Lung (tissue), 12 donors: ENCODE results near the gene CDH4. TPM values are rescaled to one million over a fixed set of nuclear protein-coding genes. Genes with fewer than 3 reads are reported as not detected.

Experiments used
- ATAC-seq: fragments of 200-7000 bp; cut with Tn5 transposase; one replicate; pipeline ENCODE4 v1.9.1; 2020; ENCODE audit warnings: moderate number of reproducible peaks; ENCODE audit not compliant: insufficient read depth, low FRiP score
- DNase-seq, 3 donors: peaks; one replicate each; pipeline ENCODE4 v3.0.0-alpha.2; 2013 to 2017
- H3K27ac ChIP-seq, 2 donors: one replicate each; pipeline ENCODE4 v1.5.1; 2013; ENCODE audit warnings: mild to moderate bottlenecking in 2 of 2, moderate library complexity in 2 of 2, control low read depth in 1 of 2, inconsistent platforms in 1 of 2, low read depth in 1 of 2, low read length in 1 of 2
- H3K27me3 ChIP-seq, 3 donors: one replicate each; pipeline ENCODE4 v1.5.1; 2013; ENCODE audit warnings: low read length in 2 of 3; ENCODE audit not compliant: control insufficient read depth in 3 of 3, insufficient read depth in 3 of 3
- H3K36me3 ChIP-seq, 4 donors: one replicate each; pipeline ENCODE4 v1.5.1; 2013; ENCODE audit warnings: low read length in 4 of 4, mild to moderate bottlenecking in 1 of 4, moderate library complexity in 1 of 4; ENCODE audit not compliant: control insufficient read depth in 4 of 4, insufficient read depth in 4 of 4
- H3K4me1 ChIP-seq, 5 donors: one replicate each; pipeline ENCODE4 v1.5.1; 2013; ENCODE audit warnings: low read length in 5 of 5, mild to moderate bottlenecking in 2 of 5, moderate library complexity in 1 of 5; ENCODE audit not compliant: control insufficient read depth in 5 of 5, insufficient read depth in 5 of 5
- H3K4me3 ChIP-seq: one replicate; pipeline ENCODE4 v1.5.1; 2013; ENCODE audit warnings: mild to moderate bottlenecking, control low read depth, moderate library complexity
- H3K9ac ChIP-seq, 2 donors: one replicate each; pipeline ENCODE4 v1.5.1; 2013; ENCODE audit warnings: low read length in 2 of 2, control low read depth in 1 of 2; ENCODE audit not compliant: insufficient read depth in 1 of 2
- H3K9me3 ChIP-seq, 4 donors: one replicate each; pipeline ENCODE4 v1.5.1; 2013; ENCODE audit warnings: low read length in 3 of 4, mild to moderate bottlenecking in 1 of 4, moderate library complexity in 1 of 4; ENCODE audit not compliant: control insufficient read depth in 4 of 4, insufficient read depth in 3 of 4
- CTCF ChIP-seq: IDR thresholded peaks from 2 replicates; pipeline ENCODE4 v1.5.1; 2012; ENCODE audit warnings: mild to moderate bottlenecking; ENCODE audit errors: control extremely low read depth, extremely low read depth
- WGBS, 2 donors: extraction: QIAGEN DNeasy Blood & Tissue Kit; methylation state at CpG; one replicate each; pipeline ENCODE4 v1.1.7; 2013; 5-methylcytosine and 5-hydroxymethylcytosine counted together
- polyA plus RNA-seq, 2 donors: library from polyadenylated mRNA; stranded (reverse); fragments of 200-250 nt; gene quantifications; one replicate each; pipeline ENCODE4 v1.2.1, GENCODE V29; 2013
- total RNA-seq, 2 donors: library from RNA; depleted of rRNA in 1 of 2; stranded (reverse); fragments of >200 nt in 1 of 2; gene quantifications; one replicate each; pipeline ENCODE4 v1.2.1, GENCODE V29; 2014 to 2021
- donor health status: control.
- donor health status: control.
- donor health status: Bipolar disorder and iron deficiency.
- donor health status: healthy.
- donor health status: DM: yes; HTN: yes; CAD: no.

CDH4 gene
- total and polyA plus RNA-seq, 4 donors, result 0.10 to 2.1 (median 0.34) TPM

- 82 to 90% methylated on average over 26 of the region's 26 CpGs for WGBS, 2 donors
- no peak for DNase-seq
Observed at GRCh38 chr20:61839912-61840778, 588.1 kb downstream of the CDH4 start.

GRCh38 chr20:61840779-61841455 lies 588.9 kb downstream of the CDH4 start:
- DNase-seq (no peak), ATAC-seq (no peak)
- no peaks in the 10 kb centered on the region for H3K4me1 ChIP-seq
- no peak overlapping the region for H3K27ac ChIP-seq
- H3K27me3 ChIP-seq, result peaks cover 0 to 4% (median 2%) of the 10 kb centered on the region in 3 donors
- no peak overlapping the region for H3K9ac ChIP-seq
- 88 to 92% methylated on average over 26 of the region's 26 CpGs for WGBS, 2 donors
- no peak overlapping the region for H3K4me3 ChIP-seq
- peaks cover 0 to 3% (median under 1%) of the 10 kb centered on the region in 4 donors for H3K9me3 ChIP-seq
- TF ChIP-seq CTCF, result no peak
- peaks cover 0 to 2% (median 0%) of the 10 kb centered on the region in 4 donors for H3K36me3 ChIP-seq

More at GRCh38 chr20:61839912-61840778, 588.1 kb downstream of the CDH4 start:
- Histone ChIP-seq H3K27me3 (peaks cover 0 to 4% (median 2%) of the 10 kb centered on the region in 3 donors), H3K27ac (no peak overlapping the region), H3K36me3 (peaks cover 0 to 2% (median 0%) of the 10 kb centered on the region in 4 donors), H3K4me1 (peaks cover 0 to 1% (median 0%) of the 10 kb centered on the region in 5 donors), H3K4me3 (no peak overlapping the region), H3K9me3 (peaks cover 0 to 2% (median 0%) of the 10 kb centered on the region in 4 donors), H3K9ac (no peak overlapping the region)
- ATAC-seq, result no peak
- no peak for TF ChIP-seq CTCF

- TF ChIP-seq CTCF, result no peak
- no peaks in the 10 kb centered on the region for H3K4me1 ChIP-seq
- no peak for ATAC-seq
- H3K4me3 ChIP-seq, result no peak overlapping the region
- H3K27me3 ChIP-seq, result peaks cover 0 to 7% (median 2%) of the 10 kb centered on the region in 3 donors
- no peak overlapping the region for H3K27ac ChIP-seq
- DNase-seq, result no peak
- peaks cover 0 to 2% (median 0%) of the 10 kb centered on the region in 4 donors for H3K36me3 ChIP-seq
- no peak overlapping the region for H3K9ac ChIP-seq
- WGBS, 2 donors, result 87 to 91% methylated on average over 18 of the region's 18 CpGs
- H3K9me3 ChIP-seq, result peaks cover 0 to 3% (median under 1%) of the 10 kb centered on the region in 4 donors
Observed at GRCh38 chr20:61841551-61841950, 589.5 kb downstream of the CDH4 start.
